Measurements from ENCODE around the gene IGSF21.

DNA sequence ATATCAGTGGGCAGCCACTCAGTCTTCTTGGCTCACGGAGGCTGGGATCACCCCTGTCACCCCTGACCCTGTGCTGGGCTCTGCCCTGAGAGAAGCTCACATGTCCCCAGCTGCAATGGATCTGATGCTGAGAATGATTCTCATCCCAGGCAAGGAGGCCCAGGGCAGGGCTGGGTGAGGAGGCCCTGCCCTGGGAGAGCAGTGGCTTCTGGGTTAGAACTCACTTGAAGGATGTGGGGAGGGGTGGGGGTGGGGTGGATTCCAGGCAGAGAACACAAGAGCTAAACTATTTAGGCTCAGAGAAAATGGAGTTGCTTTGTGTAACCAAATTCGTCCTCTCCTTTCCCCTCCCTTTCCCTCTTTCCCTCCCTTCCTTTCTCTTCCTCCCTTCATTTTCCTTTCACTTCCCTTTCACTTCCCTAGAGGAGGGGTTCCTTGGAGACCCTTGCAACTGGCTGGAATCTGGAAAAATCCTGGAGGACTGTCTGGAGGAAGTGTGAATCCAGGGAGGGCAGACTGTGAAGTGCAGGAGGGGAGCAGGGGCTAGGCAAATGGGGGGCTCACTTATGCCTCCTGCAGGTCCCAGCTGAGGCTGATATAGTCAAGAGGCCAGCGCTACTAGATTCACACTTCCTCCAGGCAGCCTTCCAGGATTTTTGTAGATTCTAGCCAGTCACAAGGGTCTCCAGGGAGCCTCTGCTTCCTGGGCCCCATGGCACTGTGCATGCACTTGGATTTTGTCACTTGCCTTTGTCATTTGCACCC, 47.0 kb downstream of the IGSF21 start:
- no peak for TF ChIP-seq POLR2A (IDR thresholded peaks at IDR 0.05)
- TF ChIP-seq, protein P1, sequence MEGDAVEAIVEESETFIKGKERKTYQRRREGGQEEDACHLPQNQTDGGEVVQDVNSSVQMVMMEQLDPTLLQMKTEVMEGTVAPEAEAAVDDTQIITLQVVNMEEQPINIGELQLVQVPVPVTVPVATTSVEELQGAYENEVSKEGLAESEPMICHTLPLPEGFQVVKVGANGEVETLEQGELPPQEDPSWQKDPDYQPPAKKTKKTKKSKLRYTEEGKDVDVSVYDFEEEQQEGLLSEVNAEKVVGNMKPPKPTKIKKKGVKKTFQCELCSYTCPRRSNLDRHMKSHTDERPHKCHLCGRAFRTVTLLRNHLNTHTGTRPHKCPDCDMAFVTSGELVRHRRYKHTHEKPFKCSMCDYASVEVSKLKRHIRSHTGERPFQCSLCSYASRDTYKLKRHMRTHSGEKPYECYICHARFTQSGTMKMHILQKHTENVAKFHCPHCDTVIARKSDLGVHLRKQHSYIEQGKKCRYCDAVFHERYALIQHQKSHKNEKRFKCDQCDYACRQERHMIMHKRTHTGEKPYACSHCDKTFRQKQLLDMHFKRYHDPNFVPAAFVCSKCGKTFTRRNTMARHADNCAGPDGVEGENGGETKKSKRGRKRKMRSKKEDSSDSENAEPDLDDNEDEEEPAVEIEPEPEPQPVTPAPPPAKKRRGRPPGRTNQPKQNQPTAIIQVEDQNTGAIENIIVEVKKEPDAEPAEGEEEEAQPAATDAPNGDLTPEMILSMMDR (IDR thresholded peaks at IDR 0.05), result no peak
- no peak for TF ChIP-seq EP300 (IDR thresholded peaks at IDR 0.05)

Data from suprapubic skin (tissue), 3 donors.